CD4-positive, alpha-beta T cell treated with Interleukin-1 beta for 1 hour (primary cell): ENCODE measurements around the gene SIRT2.
A peak's percentile ranks its signal among the peaks of the same experiment; 100 is the strongest.
"Not testable (repeated sequence)": the region's sequence is repeated elsewhere in the genome, so short reads cannot be mapped to it uniquely, and the experiment has no call there.

ENCODE experiments used
- DNase-seq, 2 donors: peaks; one replicate each; pipeline ENCODE4 v3.0.0-alpha.2; 2020 to 2022

The SIRT2 gene

DNA sequence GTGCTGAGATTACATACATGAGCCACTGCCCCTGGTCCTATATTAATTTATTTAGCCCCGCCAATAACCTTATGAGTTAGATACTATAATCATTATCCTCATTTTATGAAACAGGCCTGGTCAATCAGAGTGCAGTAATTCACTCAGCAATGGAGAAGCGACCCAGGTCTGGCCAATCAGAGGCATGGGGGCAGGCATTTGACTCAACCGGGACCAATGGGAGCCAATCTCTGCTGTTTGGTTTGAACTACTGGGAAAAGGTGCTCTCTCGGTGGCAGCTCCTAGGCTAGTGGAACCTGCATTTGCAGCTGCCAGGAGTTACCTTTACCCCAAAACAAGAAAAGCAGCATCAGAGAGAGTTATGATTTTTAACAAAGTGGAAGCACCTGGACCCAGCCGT is 6.6 kb downstream of the SIRT2 start:
- DNase-seq, result no peak

DNA sequence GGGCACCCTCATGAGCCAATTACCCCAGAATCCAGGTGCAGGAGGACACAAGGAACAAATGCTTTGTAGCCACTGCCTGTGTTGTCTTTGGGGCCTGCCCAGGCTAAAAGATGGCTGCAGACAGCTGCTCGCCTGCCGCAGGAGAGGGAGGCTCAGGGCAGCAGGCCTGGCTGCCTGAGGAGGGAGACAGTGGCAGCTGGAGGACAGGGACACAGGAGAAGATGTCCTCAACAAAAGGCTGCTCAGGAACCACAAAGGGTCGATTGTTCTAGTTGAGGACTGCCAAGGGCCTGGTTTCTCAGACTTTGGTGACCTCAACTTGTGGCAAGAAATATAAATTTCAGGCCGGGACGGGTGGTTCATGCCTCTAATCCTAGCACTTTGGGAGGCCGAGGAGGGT is 7.6 kb downstream of the SIRT2 start:
- DNase-seq, result no peak

DNA sequence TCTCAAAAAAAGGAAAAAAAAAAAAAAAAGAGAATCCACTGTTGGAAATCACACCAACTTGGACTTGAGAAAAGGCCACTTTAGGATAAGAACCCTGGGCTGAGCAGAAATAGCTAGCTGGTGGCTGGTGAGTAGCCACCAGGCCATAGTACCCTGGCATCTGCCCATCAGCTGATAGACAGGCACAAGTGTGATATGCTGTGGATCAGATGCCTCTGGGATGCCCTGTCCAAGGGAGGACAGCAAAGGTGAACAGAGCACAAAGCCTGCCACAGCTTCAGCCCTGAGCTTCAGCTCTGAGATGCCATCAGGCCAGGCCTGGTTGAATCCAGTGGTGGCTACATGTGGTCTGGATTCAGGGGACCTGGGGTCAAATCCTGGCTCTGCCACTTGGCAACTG is 8.7 kb downstream of the SIRT2 start:
- no peak for DNase-seq

DNA sequence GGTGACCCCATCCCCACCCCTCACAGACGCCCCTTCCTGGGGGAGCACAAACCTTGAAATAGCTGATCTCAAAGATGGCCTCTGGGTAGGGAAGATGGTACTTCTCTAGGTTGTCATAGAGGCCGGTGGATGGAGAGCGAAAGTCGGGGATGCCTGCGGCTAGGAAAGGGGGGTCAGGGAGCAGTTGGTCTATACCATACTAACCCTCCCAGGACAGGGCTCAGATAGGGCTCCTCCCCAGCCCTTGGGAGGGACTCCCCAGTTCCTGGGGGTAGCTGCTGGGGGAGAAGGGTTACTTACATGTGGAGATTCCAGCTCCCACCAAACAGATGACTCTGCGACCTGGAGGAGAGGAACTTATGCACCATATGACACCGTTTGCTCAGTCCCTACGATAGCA is 9.6 kb downstream of the SIRT2 start:
- no peak for DNase-seq

DNA sequence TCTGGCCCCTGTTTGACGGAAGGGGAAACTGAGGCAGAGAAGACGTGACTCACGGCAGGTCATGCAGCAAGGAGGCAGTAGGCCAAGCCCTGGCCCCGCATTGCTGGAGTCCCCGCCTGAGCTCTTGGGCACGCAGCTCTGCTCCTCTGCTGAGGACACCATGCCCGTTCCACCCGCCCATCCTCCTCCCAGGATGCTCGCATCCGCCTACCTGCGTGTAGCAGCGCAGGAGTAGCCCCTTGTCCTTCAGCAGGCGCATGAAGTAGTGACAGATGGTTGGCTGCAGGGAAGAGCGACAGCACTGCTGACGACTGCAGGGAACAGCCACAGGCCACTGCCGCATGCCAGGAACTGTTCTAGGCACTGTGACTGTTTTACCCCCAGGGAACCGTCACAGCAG is 10.5 kb downstream of the SIRT2 start:
- no peak for DNase-seq

DNA sequence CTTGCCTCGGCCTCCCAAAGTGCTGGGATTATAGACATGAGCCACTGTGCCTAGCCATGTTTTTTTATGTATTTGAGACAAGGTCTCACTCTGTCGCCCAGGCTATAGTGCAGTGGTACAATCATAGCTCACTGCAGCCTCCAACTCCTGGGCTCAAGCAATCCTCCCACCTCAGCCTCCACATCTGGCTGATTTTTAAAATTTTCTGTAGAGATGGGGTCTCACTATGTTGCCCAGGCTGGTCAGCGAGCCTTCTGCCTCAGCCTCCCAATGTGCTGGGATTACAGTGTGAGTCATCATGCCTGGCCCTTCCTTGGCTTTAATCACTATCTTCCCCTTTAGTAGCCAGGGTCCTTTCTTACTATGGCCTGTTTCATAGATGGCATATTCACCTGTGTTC is 14.7 kb downstream of the SIRT2 start:
- DNase-seq, result not testable (repeated sequence)

DNA sequence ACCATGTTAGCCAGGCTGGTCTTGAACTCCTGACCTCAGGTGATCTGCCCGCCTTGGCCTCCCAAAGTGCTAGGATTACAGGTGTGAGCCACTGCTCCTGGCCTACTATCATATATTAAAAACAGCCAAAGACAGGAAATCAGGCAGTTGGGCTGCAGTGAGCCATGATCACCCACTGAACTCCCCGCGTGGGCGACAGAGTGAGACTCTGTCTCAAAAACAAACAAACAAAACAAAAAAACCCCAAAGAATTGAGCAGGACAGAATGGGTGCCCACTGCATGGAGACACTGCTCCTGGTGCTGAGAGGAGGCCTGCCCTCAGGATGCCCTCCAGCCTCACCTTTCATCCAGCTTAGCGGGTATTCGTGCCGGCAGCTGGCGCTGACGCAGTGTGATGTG is 16.1 kb downstream of the SIRT2 start:
- DNase-seq, result no peak

DNA sequence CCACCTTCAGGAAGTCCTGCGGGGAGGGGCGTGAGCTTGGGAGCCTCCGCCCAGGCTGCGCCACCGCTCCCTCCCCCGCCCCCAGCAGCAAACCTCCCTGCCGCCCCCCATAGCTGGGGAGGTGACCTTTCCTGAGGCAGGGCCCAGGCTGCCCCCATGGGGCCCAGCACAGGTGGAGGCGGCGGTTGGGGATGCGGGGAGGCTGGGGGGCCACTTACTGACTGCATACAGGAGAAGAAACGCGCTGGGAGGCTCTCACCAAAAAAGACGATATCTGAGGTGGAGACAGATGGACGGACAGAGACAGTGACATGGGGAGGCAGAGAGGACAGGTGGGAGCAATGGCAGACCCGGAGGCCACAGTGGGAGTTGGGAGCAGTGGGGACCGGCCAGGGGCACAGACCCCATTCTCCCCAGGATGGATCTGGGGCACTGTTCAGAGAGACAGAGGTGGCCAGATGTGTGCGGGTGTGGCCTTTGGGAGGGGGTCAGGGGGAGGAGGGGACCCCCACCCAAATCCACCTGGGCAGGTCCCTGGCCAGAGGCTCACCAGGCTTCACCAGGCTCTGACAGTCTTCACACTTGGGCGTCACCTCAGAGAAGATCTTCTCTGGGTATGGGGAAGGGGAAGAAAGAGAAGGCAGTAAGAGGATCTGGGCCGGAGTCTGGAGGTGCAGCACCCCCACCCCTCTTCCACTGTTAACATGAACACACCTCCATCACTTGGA is 18.4 kb downstream of the SIRT2 start:
- DNase-seq, result no peak

DNA sequence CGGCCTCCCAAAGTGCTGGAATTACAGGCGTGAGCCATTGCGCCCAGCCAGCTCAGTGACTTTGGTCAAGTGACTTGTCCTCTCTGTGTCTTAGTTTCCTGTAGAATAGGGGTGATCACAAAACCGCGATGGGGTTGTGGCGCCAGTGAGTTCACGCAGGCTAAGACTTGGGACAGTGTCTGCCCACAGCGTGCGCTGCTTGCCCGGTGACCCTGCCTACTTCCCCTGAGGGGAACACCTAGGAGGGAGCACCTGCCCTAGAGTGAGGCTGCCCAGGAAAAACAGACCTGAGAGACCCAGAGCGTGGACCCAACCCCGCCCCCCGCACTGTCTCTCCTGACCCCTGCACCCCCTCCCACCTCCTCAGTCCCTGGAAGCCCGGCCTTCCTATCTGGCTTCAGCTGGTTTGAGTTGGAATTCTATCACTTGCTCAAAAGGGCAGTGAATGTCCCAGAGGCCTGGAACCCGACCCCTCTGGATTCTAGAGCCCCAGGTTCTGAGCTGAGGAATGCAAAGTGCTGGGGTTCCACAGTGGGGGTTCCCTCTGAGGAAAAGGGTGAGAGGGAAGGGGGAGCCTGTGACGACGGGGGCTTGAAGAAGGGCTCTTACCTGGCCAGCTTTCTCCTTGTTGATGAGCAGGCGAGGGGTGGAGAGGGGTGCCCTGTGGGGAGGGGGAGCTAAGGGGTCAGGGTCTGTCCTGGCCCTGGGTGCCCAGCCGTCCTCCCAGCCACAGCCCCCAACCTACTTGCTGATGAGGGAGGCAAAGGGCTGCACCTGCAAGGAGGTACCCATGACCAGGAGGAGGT is 19.1 kb downstream of the SIRT2 start:
- no peak for DNase-seq

DNA sequence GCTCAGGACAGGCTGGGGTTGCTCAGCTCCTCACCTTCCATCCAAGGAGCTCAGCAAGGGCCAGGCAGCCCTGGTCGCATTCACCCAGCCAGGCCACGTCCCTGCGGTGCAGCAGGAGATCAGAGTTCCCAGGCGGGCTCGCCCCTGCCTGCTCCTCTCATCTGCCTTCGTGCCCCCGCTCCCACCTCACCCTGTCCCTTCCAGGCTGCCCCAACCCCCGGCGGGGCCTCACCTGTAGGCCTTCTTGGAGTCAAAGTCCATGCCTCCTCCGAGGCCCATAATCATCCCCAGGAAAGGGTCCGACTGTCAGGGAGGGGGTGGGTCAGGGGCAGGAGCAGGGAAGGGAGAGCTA is 20.0 kb downstream of the SIRT2 start:
- no peak for DNase-seq

DNA sequence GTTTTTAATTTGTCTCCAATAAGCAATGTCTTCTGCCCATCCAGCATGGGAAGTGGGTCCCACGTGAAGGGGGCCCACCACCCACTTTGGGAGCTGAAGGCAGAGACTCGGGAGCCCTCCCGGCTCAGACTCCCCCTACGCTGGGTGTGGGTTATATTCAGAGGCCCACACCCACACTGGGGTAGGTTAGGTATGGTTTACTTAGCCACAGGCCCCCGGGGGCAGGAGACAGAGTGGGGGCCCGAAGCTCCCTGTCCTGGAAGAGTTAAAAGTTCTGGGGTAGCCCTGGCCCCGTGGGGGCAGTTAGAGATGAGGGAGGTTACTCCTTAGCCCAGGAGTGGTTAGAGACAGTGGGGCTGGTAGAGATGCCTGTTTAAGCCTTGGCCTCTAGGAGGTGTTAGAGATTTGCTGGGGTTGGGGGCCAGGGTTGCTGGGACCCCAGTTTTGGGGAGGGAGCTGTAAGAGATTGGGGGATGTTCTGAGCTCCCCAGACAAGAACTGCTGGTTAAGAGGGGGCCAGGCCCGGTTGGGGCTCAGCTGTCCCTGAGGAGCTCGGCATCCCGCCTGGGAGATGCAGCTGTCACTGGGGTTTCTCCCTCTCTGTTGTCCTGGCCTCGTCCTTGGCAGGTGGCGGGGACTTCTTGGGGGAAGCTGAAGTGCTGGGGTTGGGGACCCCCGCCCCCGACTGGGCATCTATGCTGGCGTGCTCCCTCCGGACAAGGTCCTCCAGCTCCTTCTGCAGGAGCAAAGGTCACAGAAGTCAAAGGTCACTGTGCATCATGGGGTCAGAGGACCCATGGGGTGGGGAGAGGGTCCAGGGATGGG is 20.6 kb downstream of the SIRT2 start:
- DNase-seq, result no peak

DNA sequence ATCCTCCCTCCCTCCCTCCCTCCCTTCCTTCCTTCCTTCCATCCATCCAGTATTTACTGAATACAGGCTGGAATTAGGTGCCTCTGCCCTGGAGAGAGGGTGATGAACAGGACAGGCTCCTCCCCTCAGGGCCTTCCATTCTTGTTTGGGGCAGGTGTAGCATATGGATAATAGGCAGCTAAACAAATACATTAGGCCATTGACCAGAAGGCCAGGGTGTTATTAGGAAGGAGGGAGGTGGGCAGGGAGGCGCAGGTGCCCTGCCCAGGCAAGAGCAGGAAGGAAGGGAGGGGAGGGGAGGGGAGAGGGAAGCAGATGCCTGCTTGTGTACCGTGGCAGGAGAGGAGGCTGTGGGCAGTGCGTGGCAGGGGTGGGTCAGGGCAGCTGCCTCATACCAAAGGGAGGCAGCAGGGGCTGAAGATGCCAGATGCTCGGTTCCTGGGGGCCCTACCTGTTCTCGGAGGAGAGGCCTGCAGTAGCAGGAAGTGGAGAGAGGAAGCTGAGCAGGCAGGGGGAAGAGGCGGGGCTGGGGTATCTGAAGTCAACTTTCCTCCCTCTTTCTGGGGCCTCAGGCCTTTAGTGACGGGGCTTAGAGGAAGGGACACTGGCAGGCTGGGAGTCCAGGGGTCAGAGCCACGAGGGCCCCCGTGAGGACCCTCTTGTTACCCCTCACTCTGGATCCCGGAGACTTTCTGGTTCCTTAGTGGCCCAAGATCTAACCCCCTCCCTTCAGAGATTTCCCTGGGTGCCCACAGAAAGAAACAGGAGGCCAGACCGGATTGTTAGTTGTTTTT is 21.4 kb downstream of the SIRT2 start, which contains the start of gene RINL:
TSS of gene RINL (minus strand) at position 495 of the 794 bp plus-strand sequence. CDS start 1,533 bp downstream, outside the sequence.
- peak; percentile 75 to 81 for DNase-seq

DNA sequence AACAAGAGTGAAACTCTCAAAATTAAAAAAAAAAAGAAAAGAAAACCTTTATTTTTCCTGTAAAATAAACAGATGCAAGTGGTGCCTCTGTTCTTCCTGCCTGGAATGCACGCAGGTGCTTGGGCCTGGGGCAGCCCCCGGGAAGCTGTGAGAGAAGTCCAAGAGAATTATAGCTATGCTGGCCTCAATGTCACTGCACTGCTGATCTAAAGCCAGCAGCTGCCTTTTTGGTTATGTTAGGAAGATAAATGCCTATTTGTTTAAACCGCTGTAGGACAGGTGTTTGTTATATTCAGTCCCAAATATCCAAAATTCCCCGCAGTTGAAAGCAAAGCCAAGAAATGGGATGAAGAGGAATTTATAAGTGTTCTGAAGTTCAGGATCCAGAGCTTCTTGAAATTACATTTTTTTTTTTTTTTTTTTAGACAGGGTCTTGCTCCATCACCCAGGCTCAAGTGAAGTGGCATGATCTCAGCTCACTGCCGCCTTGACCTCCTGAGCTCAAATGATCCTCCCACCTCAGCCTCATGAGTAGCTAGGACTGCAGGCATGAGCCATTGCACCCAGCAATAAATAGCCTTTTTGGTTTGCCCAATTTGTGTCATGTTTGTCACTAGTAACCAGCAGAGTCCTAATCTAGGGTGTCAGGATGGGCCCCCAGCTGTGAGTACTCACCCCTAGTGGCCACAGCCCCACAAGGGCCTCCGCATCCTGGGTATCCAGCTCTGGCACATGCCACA is 23.6 kb downstream of the SIRT2 start:
- DNase-seq, result no peak

DNA sequence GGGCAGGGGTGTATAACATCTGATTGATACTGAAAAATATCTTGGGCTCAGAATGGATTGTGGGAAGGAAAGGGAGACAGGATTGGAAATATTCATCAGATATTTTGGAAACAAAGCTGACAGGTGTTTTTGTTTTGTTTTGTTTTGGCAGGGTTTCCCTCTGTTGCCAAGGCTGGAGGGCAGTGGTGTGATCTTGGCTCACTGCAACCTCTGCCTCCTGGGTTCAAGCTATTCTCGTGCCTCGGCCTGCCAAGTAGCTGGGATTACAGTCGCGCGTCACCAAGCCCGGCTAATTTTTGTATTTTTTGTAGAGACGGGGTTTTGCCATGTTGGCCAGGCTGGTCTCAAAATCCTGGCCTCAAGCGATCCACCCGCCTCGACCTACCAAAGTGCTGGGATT is 26.0 kb downstream of the SIRT2 start:
- not testable (repeated sequence) for DNase-seq

DNA sequence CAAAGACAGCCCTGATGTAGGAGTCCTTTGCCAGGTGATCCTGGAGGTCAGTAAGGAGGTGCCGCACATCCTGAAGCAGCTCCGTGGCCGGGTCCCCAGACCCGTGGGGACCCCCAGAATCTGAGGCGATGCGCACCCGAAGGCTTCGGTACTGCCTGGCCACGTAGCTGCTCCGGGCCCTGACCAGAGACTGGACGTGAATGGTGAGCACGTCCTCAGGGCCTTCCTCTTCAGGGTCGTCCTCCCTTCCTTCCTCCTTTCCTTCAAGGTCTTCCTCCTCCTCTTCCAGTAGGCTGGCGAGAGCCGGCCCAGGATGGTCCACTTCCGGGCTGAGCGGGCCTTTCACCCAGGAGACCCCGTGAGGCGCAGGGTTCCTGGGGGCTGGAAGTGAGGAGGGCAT is 28.8 kb downstream of the SIRT2 start:
- DNase-seq, result no peak

DNA sequence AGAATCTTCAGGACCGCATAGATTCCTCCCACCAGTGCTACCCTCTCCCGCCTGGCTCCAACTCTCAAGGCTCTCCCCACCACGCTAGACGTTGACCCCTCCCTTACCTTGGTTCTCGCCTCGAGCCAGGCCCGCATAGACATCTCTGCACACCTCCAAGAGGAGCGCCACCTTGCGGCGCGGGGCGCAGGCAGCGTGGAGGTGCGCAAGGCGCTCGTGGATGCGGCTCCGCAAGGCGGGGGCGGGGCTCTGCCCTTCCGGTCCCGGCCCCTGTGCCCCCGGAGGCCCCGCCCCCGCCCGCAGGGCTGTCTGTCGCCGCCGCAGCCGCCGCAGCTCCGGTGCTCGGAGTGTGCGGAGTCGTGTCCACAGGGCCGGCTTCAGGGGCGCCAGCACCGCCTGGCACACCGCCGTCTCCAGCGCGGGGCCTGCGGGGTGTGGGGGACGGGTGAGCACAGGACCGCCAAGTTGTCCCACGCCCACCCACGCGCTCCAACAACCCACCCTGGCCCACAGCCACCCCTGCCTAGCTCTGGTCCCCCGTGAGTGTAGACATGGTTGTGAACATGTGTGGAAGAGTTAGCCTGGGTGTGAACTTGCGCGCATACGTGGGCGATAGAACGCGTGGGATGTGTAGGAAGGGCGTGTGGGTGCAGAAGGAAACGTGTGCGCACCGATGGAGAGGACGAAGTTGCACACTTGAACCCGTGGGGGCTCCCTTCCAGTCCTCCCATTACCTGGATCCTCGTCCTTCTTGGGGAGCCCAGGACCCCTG is 29.4 kb downstream of the SIRT2 start:
- DNase-seq, result peak; percentile 96

DNA sequence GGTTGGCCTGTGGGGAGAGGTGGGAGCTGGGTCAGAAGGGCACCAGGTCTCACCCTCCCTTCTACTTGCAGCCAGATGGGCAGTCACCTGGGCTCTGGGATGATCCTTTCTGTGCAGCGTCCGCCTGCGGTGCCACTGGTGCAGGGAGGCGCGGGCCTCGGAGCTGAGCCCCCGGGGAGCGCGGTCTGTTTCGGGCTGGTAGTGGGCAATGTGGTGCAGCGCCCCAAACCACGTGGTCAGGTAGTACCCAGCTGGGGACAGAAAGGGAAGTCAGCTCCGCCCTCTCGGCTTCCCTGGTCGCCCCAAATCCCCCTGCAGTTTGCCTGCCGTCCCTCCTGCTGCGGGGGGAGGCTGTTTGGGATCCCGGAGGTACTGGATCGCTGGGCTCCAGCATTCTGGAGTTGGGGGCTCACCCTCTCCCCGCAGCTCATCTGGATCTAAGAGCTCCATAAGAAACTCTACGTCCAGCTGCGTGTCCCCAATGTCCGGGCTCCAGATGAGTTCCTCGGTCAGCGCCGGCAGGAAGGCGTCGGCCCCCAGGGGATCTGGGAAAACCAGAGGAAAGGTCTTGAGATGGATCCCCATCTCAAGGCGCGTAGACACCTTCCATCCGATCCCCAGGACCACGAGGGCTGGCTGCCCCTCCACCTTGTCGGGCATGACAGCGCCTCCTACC is 30.1 kb downstream of the SIRT2 start:
- DNase-seq, result peak; percentile 33 to 50

DNA sequence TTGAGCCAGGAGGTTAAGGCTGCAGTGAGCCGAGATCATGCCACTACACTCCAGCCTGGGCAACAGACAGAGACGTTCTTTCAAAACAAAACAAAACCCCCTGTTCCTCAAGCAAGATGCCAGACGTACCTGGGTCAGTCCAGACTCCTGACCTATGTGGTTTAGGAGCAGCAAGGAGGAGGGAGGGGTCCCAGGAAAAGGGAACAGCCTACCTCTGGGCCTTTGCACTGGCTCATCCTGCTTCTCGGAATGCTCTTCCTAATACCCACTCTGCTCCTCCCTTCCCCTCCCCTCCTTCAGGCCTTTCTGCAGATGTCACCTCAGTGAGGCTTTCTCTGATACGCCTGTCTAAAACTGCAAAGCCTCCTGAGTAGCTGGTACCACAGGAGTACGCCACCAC is 30.9 kb downstream of the SIRT2 start:
- no peak for DNase-seq

DNA sequence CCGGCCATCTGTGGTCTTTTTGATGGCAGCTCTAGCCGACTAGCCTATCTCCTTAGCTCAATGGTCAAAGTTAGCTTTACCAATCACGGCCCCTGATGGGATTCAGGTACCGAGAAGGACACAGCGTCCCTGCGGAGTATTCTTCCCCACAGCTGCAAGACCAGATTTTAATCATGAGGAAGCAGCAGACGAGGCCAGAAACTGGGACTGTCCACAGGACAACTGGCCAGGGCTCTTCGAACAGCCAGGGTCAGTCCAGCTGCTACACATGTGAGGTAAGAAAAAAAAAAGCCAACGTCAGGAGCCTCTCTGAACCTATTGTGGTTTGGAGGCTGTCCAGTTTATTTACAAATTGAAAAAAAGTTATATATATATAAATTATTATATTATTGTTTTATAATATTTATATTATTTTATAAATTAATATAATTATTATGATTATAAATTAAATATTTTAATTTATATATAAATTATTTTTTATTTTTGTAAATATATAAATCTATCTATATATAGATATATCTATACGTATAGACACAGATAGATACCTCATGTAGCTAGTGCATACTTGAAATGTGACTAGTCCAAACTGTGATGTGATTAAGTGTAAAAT is 32.1 kb downstream of the SIRT2 start:
- no peak for DNase-seq
